Common myeloid progenitor, CD34-positive (primary cell): ENCODE results near the gene RNF148.

Source experiments
- CTCF ChIA-PET: fragments of 350-600 bp; sonication (Branson Sonifier 250); formaldehyde crosslinking; loops from one replicate; lab custom pipeline; 2021; ENCODE audit warnings: antibody characterized with exemption; lab: Charles Lee
- POLR2A ChIA-PET: fragments of 350-600 bp; sonication (Branson Sonifier 250); formaldehyde crosslinking; loops from one replicate; lab custom pipeline; 2021; ENCODE audit warnings: antibody characterized with exemption; lab: Charles Lee
- DNase-seq, 3 donors: peaks; one replicate each; pipeline versions ENCODE4 v3.0.0 to v3.0.0-alpha.2; 2013
- H3K27ac ChIP-seq, 2 experiments: 1 replicate in 1 of 2; 2 replicates in 1 of 2; pipeline ENCODE4 v1.7.0; 2013; ENCODE audit warnings: inconsistent platforms in 2 of 2, low read length in 2 of 2, mild to moderate bottlenecking in 2 of 2, low read depth in 1 of 2, moderate library complexity in 1 of 2; ENCODE audit not compliant: severe bottlenecking in 2 of 2, insufficient read depth in 1 of 2, poor library complexity in 1 of 2
- H3K27me3 ChIP-seq, 5 experiments: replicated peaks in 2 of 5; 1 replicate in 3 of 5; 2 replicates in 2 of 5; pipeline versions ENCODE4 v1.6.1 to v1.7.0; 2013; ENCODE audit warnings: low read length in 4 of 5, mild to moderate bottlenecking in 2 of 5, moderate library complexity in 2 of 5, inconsistent platforms in 1 of 5; ENCODE audit not compliant: insufficient read depth in 5 of 5, control insufficient read depth in 4 of 5
- H3K36me3 ChIP-seq, 4 experiments: 1 replicate in 2 of 4; 2 replicates in 2 of 4; pipeline versions ENCODE4 v1.6.1 to v1.7.0; 2013; ENCODE audit warnings: low read length in 3 of 4, control low read depth in 1 of 4, mild to moderate bottlenecking in 1 of 4; ENCODE audit not compliant: control insufficient read depth in 4 of 4, insufficient read depth in 4 of 4
- H3K4me1 ChIP-seq, 4 experiments: 1 replicate in 3 of 4; 2 replicates in 1 of 4; pipeline versions ENCODE4 v1.6.1 to v1.7.1; 2013; ENCODE audit warnings: low read length in 3 of 4, mild to moderate bottlenecking in 3 of 4, control low read depth in 1 of 4, inconsistent platforms in 1 of 4, moderate library complexity in 1 of 4; ENCODE audit not compliant: control insufficient read depth in 4 of 4, insufficient read depth in 4 of 4; ENCODE audit errors: control extremely low read depth in 1 of 4
- H3K4me3 ChIP-seq, 7 experiments: 1 replicate in 4 of 7; 2 replicates in 3 of 7; pipeline versions ENCODE4 v1.5.1 to v1.7.0; 2013; ENCODE audit warnings: mild to moderate bottlenecking in 7 of 7, low read length in 6 of 7, moderate library complexity in 6 of 7, inconsistent platforms in 2 of 7, low read depth in 2 of 7, control low read depth in 1 of 7; ENCODE audit not compliant: insufficient read depth in 4 of 7, control insufficient read depth in 1 of 7; ENCODE audit errors: extremely low read depth in 1 of 7
- H3K9me3 ChIP-seq, 5 experiments: 1 replicate in 4 of 5; 2 replicates in 1 of 5; pipeline versions ENCODE4 v1.6.1 to v1.7.1; 2013; ENCODE audit warnings: low read length in 4 of 5, mild to moderate bottlenecking in 2 of 5, inconsistent platforms in 1 of 5, low read depth in 1 of 5, moderate library complexity in 1 of 5; ENCODE audit not compliant: control insufficient read depth in 4 of 5, insufficient read depth in 2 of 5; ENCODE audit errors: control extremely low read depth in 1 of 5
- WGBS: methylation state at CpG from one replicate; pipeline ENCODE4 v1.1.5; 2013; ENCODE audit not compliant: insufficient coverage; 5-methylcytosine and 5-hydroxymethylcytosine counted together

RNF148 gene

DNA sequence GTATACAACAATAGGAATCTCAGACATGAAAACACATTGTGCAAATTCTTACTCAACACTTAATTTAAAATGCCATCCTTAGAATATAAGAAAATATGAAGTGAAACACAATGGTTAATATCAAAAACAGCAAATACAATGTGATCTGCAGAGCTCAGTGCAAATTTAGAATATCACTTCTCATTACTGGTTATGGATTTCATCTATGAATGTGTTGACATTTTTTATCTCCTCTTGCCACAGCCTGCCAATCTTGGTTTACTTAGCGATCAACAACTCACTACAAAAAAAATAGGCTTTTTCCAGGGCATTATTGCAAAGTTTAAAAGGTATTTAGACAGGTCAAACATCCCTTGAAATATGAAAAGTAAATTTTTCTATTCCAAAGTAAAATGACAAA, 25.0 kb upstream of the RNF148 start:
- H3K36me3 ChIP-seq = no peaks in the 10 kb centered on the region
- H3K27ac ChIP-seq = no peak overlapping the region
- no peaks in the 10 kb centered on the region for H3K4me1 ChIP-seq
- WGBS = no CpG with 5 or more reads among the region's 1 CpG
- no peaks in the 10 kb centered on the region for H3K27me3 ChIP-seq
- DNase-seq = no peak
- H3K4me3 ChIP-seq = no peak overlapping the region
- H3K9me3 ChIP-seq = no peaks in the 10 kb centered on the region
- POLR2A ChIA-PET = no interaction called here
- CTCF ChIA-PET = no interaction called here

DNA sequence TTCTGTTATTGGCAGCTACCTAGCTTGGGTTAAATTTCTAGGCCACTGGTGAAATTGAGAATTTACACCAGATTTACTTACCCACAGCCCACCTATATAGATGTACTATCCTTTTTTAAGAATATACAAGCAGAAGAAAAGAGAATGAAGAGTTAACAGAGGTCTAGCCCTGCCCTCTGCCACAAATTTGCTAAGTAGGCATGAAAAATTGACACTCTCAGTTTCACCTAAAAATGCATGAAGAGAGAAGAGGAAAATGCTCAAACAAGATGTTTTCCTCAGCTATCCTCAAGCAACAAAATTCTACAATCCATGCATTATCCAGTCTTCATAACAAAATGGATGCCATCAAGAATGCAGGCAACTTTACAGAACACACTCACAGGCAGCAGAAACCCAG, 24.6 kb upstream of the RNF148 start:
- Histone ChIP-seq H3K9me3 (no peaks in the 10 kb centered on the region), H3K4me1 (no peaks in the 10 kb centered on the region), H3K27me3 (no peaks in the 10 kb centered on the region), H3K4me3 (no peak overlapping the region), H3K36me3 (no peaks in the 10 kb centered on the region), H3K27ac (no peak overlapping the region)
- ChIA-PET CTCF (no interaction called here), POLR2A (no interaction called here)
- DNase-seq = no peak

DNA sequence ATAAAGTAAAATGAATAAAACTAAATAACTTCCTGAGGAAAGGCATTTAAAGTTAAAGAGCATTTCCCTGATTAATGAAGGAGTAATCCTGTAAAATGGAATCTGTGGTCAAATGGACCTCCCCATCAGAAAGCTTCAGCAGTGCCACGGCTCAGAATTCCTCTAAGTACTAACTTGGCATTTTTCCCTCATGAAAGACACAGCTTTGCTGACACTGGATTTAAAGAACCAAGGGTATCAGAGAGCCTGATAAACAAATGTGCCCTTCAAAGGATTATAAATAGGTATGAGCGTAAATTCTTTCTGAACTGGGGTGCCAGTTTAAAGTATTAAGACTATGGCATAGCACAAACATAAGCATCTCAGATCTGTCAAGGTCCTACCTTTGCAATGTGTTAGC, 24.2 kb upstream of the RNF148 start:
- ChIA-PET CTCF (no interaction called here), POLR2A (no interaction called here)
- no peak overlapping the region for H3K27ac ChIP-seq
- H3K4me1 ChIP-seq = no peaks in the 10 kb centered on the region
- no peaks in the 10 kb centered on the region for H3K36me3 ChIP-seq
- WGBS = 95% methylated on average over 2 of the region's 2 CpGs
- H3K27me3 ChIP-seq = no peaks in the 10 kb centered on the region
- no peak overlapping the region for H3K4me3 ChIP-seq
- no peaks in the 10 kb centered on the region for H3K9me3 ChIP-seq
- DNase-seq = no peak

DNA sequence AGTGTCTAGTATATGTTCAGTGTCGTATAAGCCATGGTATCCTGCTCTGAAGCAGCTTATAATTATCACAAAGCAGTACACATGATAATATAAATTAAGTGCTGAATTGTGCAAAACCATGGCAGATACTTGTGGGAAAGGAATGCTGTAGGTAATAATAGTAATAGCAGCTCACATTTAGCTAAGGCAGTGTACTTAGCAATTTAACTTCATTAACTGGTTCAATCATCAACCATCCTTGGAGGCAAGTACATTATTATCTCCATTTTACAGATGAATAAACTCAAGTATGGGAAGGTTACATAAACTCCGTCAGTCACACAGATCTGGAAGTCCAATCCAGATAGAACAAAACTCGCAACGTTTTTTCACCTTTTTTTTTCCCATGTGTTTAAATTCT, 21.6 kb upstream of the RNF148 start:
- Histone ChIP-seq H3K4me3 (no peak overlapping the region), H3K27me3 (no peaks in the 10 kb centered on the region), H3K9me3 (no peaks in the 10 kb centered on the region), H3K27ac (no peak overlapping the region), H3K4me1 (no peaks in the 10 kb centered on the region), H3K36me3 (no peaks in the 10 kb centered on the region)
- WGBS = 94% methylated on average over 3 of the region's 4 CpGs
- ChIA-PET POLR2A (no interaction called here), CTCF (no interaction called here)
- no peak for DNase-seq

DNA sequence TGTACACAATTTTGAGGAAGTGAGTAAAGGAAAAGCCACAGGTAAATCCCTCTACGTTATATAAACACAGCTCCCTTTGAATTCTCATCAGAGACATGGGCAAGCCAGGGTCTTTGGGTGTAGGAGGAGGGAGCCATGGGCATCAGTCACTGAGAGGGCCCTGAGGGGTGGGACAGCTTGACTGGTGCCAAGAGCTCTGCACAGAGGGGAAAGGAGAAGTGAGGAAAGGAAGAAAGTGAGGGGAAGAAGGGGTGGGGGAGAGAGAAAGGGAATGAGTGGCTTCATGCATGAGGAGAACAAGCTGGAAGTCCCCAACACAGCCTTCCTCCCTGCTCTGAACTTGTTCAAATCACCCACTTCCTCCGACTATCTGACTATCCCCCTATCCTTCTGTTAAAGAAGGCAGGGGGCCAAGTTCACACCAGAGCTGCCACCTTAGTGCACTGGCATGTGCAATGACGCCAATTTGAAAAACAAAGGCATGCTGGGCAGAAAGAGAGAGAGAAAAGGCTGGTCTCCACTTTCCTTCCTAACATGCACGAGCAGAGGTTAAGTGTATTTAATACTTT, 16.4 kb upstream of the RNF148 start:
- no peaks in the 10 kb centered on the region for H3K36me3 ChIP-seq
- H3K27ac ChIP-seq = no peak overlapping the region
- no peaks in the 10 kb centered on the region for H3K9me3 ChIP-seq
- DNase-seq = no peak
- H3K4me3 ChIP-seq = no peak overlapping the region
- no CpG with 5 or more reads among the region's 4 CpGs for WGBS
- H3K4me1 ChIP-seq = no peaks in the 10 kb centered on the region
- POLR2A ChIA-PET = no interaction called here
- CTCF ChIA-PET = no interaction called here
- no peaks in the 10 kb centered on the region for H3K27me3 ChIP-seq

DNA sequence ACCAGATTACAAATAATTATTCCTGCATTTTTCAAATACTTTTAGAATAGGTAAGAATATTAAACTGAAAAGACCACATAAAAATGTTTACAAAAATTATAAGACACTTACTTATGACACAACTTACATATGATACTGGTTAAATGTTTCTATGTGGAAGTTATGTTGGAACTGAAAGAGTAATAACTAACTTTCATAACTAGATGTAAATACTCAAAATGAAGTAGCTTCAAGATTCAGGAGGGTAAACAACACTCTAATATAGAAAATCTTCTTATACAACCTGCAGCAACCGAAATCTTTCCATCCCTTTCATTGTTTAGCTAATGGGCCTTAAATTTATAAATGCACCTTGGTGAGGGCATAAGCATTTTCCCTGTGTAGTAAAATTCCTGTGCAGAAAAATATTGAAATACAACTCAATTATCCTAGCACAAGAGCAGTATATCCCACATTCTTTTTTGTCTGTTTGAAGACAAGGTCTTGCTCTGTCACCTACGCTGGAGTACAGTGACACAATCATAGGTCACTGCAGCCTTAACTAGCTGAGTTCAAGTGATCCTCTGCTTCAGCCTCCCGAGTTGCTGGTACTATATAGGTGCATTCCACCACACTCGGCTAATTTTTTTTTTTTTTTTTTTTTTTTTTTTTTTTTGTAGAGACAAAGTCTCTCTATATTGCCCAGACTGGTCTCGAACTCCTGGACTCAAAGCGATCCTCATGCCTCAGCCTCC, 14.8 kb upstream of the RNF148 start:
- no peaks in the 10 kb centered on the region for H3K4me1 ChIP-seq
- 100% methylated on average over 1 of the region's 6 CpGs for WGBS
- H3K27ac ChIP-seq = no peak overlapping the region
- POLR2A ChIA-PET = no interaction called here
- H3K4me3 ChIP-seq = no peak overlapping the region
- CTCF ChIA-PET = interaction anchor here (1.1 kb wide), 1 partner anchor 34 kb away, joined by 3 read pairs; no protein-coding TSS in a partner anchor
- H3K36me3 ChIP-seq = no peaks in the 10 kb centered on the region
- no peaks in the 10 kb centered on the region for H3K27me3 ChIP-seq
- H3K9me3 ChIP-seq = no peaks in the 10 kb centered on the region
- DNase-seq = no peak

DNA sequence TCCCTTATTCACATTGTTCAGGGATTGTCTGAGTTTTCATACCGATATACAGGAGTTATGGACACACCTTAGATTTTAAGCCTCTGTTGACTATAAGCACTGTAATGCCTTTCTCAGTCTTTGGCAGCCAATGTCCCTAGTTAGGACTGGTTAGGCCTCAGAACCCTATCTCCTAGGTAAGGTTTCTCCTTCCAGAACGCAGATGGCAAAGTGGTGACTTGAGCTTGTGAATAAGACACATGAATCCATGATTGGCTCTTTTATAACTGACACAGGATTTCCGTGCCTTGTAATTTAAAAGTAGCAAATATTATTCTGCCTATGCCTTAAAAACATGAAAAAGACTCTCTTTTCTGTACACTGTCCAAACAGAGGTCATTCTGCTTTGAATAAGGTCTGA, 12.5 kb upstream of the RNF148 start:
- Histone ChIP-seq H3K4me3 (no peak overlapping the region), H3K27me3 (no peaks in the 10 kb centered on the region), H3K9me3 (no peaks in the 10 kb centered on the region), H3K36me3 (no peaks in the 10 kb centered on the region), H3K27ac (no peak overlapping the region), H3K4me1 (no peaks in the 10 kb centered on the region)
- 100% methylated on average over 2 of the region's 3 CpGs for WGBS
- no peak for DNase-seq
- CTCF ChIA-PET = no interaction called here
- POLR2A ChIA-PET = no interaction called here
